PC-9 (cell line): ENCODE measurements around the gene CS.

ENCODE experiments used
- CTCF ChIP-seq: fragments of 200-600 bp; sonication (generic); conservative IDR thresholded peaks from 2 replicates; pipeline ENCODE4 v1.6.1; 2017; ENCODE audit warnings: mixed run types, antibody characterized with exemption, mild to moderate bottlenecking, moderate library complexity
- EZH2 ChIP-seq: fragments of 200-600 bp; sonication (generic); IDR thresholded peaks from 2 replicates; pipeline ENCODE4 v1.8.0; 2017; ENCODE audit warnings: antibody characterized with exemption, low read depth

GRCh38 chr12:56333197-56333678, 33.1 kb upstream of the CS start:
- no peak for TF ChIP-seq CTCF
- no peak for TF ChIP-seq EZH2
